ENCODE measurements around the gene CGB5. TPM values are rescaled to one million over a fixed set of nuclear protein-coding genes. Genes with fewer than 3 reads are reported as not detected.

CGB5 gene
- polyA plus RNA-seq, 1 of the 3 experiments (the other 2 are of a cell fraction) = 0.16 TPM

DNA sequence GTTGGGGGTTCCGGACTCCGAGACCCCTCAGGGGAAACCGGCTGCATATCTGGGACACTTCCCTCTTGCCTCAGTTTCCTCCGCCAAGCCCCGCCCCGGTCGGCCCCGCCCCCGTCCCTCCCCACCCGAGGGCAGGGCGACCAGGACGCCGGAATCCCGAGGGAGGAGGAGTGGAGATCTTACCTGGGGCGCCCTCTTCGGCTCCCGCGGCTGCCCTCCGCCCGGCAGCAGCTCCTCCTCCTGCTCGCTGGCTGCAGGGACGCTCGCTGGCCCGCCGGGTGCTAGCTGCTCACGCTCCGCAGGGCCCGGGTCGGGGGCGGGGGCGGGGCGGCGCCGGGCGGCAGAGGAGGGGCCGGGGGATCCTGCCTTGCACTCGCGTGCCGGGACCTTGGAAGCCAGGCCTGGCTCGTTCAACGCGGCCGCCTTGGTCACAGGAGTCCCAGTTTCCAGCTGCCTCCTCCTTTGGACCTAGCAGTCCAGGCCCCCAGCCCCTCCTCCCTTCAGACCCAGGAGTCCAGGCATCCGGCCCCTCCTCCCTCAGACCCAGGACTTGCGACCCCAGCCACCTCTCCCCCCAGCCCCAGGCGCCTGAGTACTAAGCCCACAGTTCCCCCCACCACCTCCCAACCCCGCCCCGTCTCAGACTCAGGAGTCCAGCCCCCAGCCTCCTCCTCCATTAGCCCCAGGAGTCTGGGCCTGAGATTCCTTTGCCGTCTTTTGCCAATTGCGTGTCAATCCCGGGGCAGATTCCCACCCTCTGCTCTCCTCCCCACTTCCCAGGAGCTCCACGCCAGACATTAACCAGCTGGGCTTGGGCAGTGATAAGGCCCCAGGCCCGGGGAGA, 21.3 kb downstream of the CGB5 start, which contains the start of gene NTF4:
TSS of gene NTF4 (minus strand) at position 51 of the 844 bp plus-strand sequence. CDS start 2,821 bp downstream, outside the sequence.
- H3K36me3 ChIP-seq (replicated peaks in 1 of 2; ENCODE audit: control insufficient read depth in 1 of 2, insufficient read depth in 2 of 2, low read length in 1 of 2) = no peaks in the 10 kb centered on the region
- H3K9ac ChIP-seq = no peak within 1 kb of the TSS; the same call in 1 of the 2 replicates
- ChIA-PET POLR2A (no interaction called here), CTCF (interaction anchor here (0.8 to 1.6 kb wide), 2 partner anchors 9 to 49 kb away, joined by 3 to 6 read pairs; partner anchors contain the start of gene LIN7B)
- H3K4me1 ChIP-seq (ENCODE audit: control insufficient read depth in 1 of 2, insufficient read depth in 2 of 2, low read depth in 1 of 2, low read length in 1 of 2) = peaks cover 0 to 8% of the 10 kb centered on the region in 2 experiments; a peak in 1 of 4 replicates
- peak within 1 kb of the TSS; percentile 70; the same call in 1 of the 2 replicates for H3K4me2 ChIP-seq
- H3K9me2 ChIP-seq = no peaks in the 10 kb centered on the region
- no peak within 1 kb of the TSS for H3K27ac ChIP-seq (ENCODE audit: low read depth in 2 of 2, low read length in 1 of 2)
- 33% methylated on average over 12 of the region's 53 CpGs for WGBS (ENCODE audit: low lambda C conversion rate)
- H2AFZ ChIP-seq (ENCODE audit: low read depth) = no peak within 1 kb of the TSS
- TF ChIP-seq RAD21 (IDR thresholded peaks at IDR 0.05; ENCODE audit: low read length) = no peak
- peak; percentile 88 for DNase-seq
- H3F3A ChIP-seq (replicated peaks; ENCODE audit: insufficient read depth) = peaks cover 3% of the 10 kb centered on the region
- H3K79me2 ChIP-seq (ENCODE audit: insufficient read depth) = peaks cover 31% of the 10 kb centered on the region; the same call in 1 of the 2 replicates
- H3K4me3 ChIP-seq (ENCODE audit: low read depth in 2 of 2, low read length in 1 of 2) = peak within 1 kb of the TSS; percentile 16 to 30; a peak in 3 of 4 replicates
- H3K27me3 ChIP-seq (ENCODE audit: insufficient read depth) = no peaks in the 10 kb centered on the region
- H4K20me1 ChIP-seq (ENCODE audit: insufficient read depth) = no peaks in the 10 kb centered on the region
- H3K9me3 ChIP-seq = no peaks in the 10 kb centered on the region

DNA sequence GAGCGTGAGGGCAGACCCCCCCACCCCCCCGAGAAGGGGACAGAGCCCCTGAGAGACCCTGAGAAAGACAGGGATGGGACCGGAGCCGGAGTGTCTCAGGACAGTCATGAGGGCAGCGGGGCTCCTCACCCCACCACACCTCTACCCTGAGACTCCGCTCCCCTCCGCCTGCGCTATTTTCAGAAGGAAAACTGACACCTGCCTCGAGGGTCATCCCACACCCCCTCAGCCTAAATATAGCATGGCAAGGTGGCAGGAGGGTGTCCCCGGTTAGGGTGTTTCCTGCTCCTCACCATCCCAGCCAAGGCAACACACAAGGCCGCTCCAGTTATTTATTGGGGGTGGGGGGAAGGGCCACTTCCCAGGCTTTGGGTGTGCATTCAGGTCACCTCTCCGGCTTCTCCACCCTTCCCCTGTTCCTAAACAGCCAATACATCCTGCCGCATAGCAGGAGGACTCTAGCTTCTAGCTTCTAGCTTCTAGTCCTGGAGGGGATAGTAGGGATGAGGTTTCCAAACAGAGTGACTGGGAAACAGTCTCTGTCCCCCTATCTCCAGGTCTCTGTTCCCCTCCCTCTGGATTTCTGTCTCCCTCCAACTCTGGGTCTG, 22.4 kb downstream of the CGB5 start:
- no peak overlapping the region for H2AFZ ChIP-seq (ENCODE audit: low read depth)
- peak; percentile 33 for DNase-seq
- no peak overlapping the region for H3K4me2 ChIP-seq
- CTCF ChIA-PET = interaction anchor here (0.8 to 1.6 kb wide), 2 partner anchors 8 to 48 kb away, joined by 3 to 6 read pairs; partner anchors contain the start of gene LIN7B
- no peak overlapping the region for H3K27ac ChIP-seq (ENCODE audit: low read depth in 2 of 2, low read length in 1 of 2)
- 58% methylated on average over 8 of the region's 13 CpGs for WGBS (ENCODE audit: low lambda C conversion rate)
- no peaks in the 10 kb centered on the region for H3K9me2 ChIP-seq
- no peaks in the 10 kb centered on the region for H4K20me1 ChIP-seq (ENCODE audit: insufficient read depth)
- TF ChIP-seq SIN3A (IDR thresholded peaks at IDR 0.05; ENCODE audit: borderline replicate concordance, low read depth, low read length) (no peak), YY1 (IDR thresholded peaks at IDR 0.05; ENCODE audit: low read depth) (no peak), EP300 (IDR thresholded peaks at IDR 0.05; ENCODE audit: borderline replicate concordance in 1 of 2, low read depth in 1 of 2, low read length in 1 of 2) (no peak), NRF1 (IDR thresholded peaks at IDR 0.05; ENCODE audit: low read depth, low read length) (no peak), FOSL2 (IDR thresholded peaks at IDR 0.05; ENCODE audit: borderline replicate concordance, low read depth) (no peak), EZH2phosphoT487 (IDR thresholded peaks at IDR 0.05; ENCODE audit: borderline replicate concordance, low read depth) (no peak), TEAD4 (IDR thresholded peaks at IDR 0.05; ENCODE audit: borderline replicate concordance, insufficient read depth) (no peak), MXI1 (IDR thresholded peaks at IDR 0.05; ENCODE audit: low read depth, low read length) (no peak), MEF2A (IDR thresholded peaks at IDR 0.05; ENCODE audit: borderline replicate concordance, low read depth) (no peak), GATA2 (CRISPR knock-in tag; IDR thresholded peaks at IDR 0.05) (no peak), TAF1 (IDR thresholded peaks at IDR 0.05; ENCODE audit: borderline replicate concordance, low read depth, low read length) (no peak), RFX5 (IDR thresholded peaks at IDR 0.05; ENCODE audit: low read length) (no peak), RAD21 (IDR thresholded peaks at IDR 0.05; ENCODE audit: low read length) (no peak)
- TF ChIP-seq, protein P1, sequence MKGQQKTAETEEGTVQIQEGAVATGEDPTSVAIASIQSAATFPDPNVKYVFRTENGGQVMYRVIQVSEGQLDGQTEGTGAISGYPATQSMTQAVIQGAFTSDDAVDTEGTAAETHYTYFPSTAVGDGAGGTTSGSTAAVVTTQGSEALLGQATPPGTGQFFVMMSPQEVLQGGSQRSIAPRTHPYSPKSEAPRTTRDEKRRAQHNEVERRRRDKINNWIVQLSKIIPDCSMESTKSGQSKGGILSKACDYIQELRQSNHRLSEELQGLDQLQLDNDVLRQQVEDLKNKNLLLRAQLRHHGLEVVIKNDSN (IDR thresholded peaks at IDR 0.05; ENCODE audit: borderline replicate concordance, low read depth) = no peak
- TF ChIP-seq, protein P2, sequence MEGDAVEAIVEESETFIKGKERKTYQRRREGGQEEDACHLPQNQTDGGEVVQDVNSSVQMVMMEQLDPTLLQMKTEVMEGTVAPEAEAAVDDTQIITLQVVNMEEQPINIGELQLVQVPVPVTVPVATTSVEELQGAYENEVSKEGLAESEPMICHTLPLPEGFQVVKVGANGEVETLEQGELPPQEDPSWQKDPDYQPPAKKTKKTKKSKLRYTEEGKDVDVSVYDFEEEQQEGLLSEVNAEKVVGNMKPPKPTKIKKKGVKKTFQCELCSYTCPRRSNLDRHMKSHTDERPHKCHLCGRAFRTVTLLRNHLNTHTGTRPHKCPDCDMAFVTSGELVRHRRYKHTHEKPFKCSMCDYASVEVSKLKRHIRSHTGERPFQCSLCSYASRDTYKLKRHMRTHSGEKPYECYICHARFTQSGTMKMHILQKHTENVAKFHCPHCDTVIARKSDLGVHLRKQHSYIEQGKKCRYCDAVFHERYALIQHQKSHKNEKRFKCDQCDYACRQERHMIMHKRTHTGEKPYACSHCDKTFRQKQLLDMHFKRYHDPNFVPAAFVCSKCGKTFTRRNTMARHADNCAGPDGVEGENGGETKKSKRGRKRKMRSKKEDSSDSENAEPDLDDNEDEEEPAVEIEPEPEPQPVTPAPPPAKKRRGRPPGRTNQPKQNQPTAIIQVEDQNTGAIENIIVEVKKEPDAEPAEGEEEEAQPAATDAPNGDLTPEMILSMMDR (IDR thresholded peaks at IDR 0.05) = no peak
- TF ChIP-seq, protein P3, sequence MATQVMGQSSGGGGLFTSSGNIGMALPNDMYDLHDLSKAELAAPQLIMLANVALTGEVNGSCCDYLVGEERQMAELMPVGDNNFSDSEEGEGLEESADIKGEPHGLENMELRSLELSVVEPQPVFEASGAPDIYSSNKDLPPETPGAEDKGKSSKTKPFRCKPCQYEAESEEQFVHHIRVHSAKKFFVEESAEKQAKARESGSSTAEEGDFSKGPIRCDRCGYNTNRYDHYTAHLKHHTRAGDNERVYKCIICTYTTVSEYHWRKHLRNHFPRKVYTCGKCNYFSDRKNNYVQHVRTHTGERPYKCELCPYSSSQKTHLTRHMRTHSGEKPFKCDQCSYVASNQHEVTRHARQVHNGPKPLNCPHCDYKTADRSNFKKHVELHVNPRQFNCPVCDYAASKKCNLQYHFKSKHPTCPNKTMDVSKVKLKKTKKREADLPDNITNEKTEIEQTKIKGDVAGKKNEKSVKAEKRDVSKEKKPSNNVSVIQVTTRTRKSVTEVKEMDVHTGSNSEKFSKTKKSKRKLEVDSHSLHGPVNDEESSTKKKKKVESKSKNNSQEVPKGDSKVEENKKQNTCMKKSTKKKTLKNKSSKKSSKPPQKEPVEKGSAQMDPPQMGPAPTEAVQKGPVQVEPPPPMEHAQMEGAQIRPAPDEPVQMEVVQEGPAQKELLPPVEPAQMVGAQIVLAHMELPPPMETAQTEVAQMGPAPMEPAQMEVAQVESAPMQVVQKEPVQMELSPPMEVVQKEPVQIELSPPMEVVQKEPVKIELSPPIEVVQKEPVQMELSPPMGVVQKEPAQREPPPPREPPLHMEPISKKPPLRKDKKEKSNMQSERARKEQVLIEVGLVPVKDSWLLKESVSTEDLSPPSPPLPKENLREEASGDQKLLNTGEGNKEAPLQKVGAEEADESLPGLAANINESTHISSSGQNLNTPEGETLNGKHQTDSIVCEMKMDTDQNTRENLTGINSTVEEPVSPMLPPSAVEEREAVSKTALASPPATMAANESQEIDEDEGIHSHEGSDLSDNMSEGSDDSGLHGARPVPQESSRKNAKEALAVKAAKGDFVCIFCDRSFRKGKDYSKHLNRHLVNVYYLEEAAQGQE (IDR thresholded peaks at IDR 0.05; ENCODE audit: low read depth, low read length) = no peak
- H3K4me3 ChIP-seq (ENCODE audit: low read depth in 2 of 2, low read length in 1 of 2) = no peak overlapping the region
- H3K4me1 ChIP-seq (ENCODE audit: control insufficient read depth in 1 of 2, insufficient read depth in 2 of 2, low read depth in 1 of 2, low read length in 1 of 2) = peaks cover 0 to 8% of the 10 kb centered on the region in 2 experiments; a peak in 1 of 4 replicates
- POLR2A ChIA-PET = no interaction called here
- peaks cover 3% of the 10 kb centered on the region for H3F3A ChIP-seq (replicated peaks; ENCODE audit: insufficient read depth)
- no peak overlapping the region for H3K9ac ChIP-seq
- no peaks in the 10 kb centered on the region for H3K27me3 ChIP-seq (ENCODE audit: insufficient read depth)
- peaks cover 21% of the 10 kb centered on the region; the same call in 1 of the 2 replicates for H3K79me2 ChIP-seq (ENCODE audit: insufficient read depth)
- H3K9me3 ChIP-seq = no peaks in the 10 kb centered on the region
- H3K36me3 ChIP-seq (replicated peaks in 1 of 2; ENCODE audit: control insufficient read depth in 1 of 2, insufficient read depth in 2 of 2, low read length in 1 of 2) = no peaks in the 10 kb centered on the region

Measured in SK-N-SH (cell line).